ENCODE measurements around the gene CCR8.

CCR8 gene, protein sequence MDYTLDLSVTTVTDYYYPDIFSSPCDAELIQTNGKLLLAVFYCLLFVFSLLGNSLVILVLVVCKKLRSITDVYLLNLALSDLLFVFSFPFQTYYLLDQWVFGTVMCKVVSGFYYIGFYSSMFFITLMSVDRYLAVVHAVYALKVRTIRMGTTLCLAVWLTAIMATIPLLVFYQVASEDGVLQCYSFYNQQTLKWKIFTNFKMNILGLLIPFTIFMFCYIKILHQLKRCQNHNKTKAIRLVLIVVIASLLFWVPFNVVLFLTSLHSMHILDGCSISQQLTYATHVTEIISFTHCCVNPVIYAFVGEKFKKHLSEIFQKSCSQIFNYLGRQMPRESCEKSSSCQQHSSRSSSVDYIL

DNA sequence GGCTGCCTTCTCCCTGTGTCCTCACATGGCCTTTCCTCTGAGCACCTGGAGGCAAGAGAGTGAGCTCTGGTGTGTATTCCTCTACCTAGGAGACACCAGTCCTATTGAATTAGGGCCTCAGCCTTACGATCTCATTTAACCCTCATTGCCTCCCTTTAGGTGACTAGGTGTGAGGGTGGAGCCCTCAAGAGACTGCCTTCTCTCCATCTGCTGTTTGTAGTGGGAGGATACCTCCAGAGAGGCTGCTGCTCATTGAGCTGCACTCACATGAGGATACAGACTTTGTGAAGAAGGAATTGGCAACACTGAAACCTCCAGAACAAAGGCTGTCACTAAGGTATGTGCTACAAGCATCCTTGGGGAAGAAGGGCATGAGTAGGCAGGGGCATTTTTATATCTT lies at the start of gene CCR8:
TSS of gene CCR8 (plus strand) at position 217 of the 400 bp plus-strand sequence. CDS start 2,623 bp downstream, outside the sequence.
- no peak for DNase-seq (ENCODE audit: low read depth in 4 of 4, low spot score in 1 of 4)

DNA sequence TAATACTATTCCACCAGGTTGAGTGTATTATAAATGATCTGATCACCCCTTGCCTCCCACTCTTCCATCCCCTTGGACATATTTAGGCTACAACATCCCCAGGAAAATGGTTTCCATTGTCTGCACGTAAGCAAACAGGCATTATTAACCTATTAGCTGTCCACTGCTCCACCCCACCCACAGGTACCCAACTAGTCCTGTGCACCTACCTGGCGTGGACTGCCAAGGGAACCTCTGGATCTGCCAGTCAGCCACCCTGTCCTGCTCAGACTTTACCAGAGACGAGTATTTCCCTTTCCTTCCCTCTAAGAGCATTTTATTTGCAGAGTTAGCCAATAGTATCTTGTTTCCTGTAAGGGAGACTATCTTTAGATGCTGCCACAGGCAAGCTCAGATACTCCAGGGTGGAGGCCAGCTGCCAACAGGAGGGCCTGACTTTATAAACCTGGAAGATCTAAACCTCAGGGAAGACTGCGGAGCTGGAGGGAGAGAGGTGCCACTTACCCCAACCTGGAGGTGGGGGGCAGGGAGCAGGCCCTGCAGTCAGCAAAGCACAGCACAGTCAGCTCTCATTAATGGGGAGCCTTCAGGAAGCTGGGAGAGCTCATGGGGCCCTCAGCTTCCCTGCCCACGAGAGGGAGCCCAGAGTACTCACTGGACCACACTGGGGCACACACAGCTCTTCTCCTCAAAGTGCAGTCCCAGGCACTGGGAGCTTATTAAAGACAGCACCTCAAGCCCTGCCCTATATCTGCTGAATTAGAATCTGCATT lies 49.6 kb upstream of the CCR8 start, which contains the start of gene CX3CR1:
TSS of gene CX3CR1 (minus strand) at position 292 of the 773 bp plus-strand sequence. CDS start 13,527 bp downstream, outside the sequence.
- DNase-seq (ENCODE audit: low read depth in 4 of 4, low spot score in 1 of 4) = no peak

DNA sequence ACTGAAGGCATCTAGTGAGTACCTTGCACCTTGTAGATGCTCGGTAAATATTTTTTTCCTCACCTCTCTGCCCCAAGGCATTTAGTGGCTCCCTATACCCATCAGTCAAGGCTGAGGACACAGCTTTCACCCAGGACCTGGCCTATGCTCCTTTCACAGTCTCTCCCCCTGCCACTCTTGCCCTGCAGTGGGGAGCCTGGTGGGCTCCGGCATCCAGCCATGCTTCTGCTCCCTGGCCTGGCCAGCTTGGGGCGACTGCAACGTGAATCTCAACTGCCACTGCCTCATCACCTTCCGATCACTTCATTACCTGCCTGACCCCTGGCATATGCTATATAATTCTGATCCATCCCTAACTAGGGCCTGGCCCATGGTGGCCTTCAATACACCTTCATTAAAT lies 48.9 kb upstream of the CCR8 start:
- DNase-seq (ENCODE audit: low read depth in 4 of 4, low spot score in 1 of 4) = no peak

DNA sequence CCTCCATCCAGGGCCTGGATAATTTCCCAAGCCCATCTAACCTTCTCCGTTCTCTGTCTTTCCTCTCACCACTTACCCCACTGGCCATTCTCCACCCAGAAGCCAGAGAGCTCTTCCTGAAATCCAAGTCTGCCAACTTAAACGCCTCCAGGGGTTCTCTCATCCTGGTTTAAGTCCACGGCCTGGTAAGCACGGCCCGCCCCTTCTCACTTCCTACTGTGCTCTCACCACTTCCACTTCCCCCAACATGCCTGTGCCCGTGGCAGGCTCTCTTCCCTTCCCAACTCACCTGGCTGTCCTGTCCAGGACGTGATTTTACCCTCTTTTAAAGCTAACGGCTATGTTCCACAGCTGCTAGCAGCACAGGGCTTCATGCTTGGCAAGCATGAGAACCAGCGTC lies 48.0 kb upstream of the CCR8 start:
- DNase-seq (ENCODE audit: low read depth in 4 of 4, low spot score in 1 of 4) = no peak

DNA sequence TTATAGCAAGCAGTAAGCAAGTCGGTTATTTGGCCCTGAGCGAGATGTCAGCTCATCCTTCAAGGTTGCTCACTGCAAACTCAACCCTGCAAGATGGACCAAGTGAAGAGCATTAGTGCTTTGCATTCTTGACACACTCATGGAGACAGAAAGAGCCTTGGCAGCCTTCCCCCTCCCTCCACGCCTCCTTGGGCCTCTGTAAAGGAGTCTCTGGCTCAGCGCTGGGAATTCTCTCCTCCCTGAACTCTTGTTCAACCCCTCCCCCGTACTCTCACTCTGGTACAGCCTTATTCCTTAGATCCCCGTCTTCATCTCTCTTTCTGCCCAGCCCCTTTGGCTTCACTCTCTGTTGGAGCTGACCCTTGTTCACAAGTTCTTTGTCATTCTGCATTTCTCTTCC lies 47.5 kb upstream of the CCR8 start:
- no peak for DNase-seq (ENCODE audit: low read depth in 4 of 4, low spot score in 1 of 4)

DNA sequence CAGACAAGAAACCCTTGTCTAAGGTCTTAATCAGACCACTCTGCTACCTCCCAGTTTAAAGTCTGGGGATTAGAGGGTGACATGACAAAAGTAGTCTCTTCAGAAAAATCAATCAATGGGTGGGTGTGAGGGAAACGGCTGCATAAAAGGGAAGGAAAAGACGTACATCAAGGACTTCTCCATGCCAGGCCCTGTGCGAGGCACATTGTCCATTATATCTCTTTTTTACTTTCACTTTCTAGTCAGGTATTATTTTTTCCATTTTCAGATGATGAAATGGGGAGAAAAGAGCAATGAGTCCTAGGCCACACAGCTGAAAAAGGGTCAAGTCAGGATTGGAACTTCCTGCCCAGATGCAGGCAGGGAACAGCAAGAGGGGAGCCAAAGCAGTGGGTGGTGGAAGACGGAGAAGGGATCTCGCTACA lies 45.0 kb upstream of the CCR8 start:
- no peak for DNase-seq (ENCODE audit: low read depth in 4 of 4, low spot score in 1 of 4)

DNA sequence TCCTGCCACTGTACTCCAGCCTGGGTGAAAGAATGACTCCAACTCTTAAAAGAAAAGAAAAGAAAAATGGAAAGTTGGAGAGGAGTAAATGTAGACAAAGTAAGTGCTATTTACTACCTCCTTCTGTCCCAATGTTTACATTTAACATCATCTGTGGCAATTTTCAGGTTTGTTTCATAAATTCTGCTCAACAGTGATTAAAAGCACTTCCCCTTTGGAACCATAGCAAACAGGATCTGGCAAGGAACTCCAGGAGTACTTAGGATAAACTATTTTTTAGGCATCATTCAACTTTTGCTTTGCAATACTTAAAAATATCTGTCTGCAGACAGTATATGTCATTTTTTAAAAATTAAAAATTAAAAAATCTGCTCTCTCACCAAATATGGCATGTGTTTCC lies 44.2 kb upstream of the CCR8 start:
- DNase-seq (ENCODE audit: low read depth in 4 of 4, low spot score in 1 of 4) = no peak

DNA sequence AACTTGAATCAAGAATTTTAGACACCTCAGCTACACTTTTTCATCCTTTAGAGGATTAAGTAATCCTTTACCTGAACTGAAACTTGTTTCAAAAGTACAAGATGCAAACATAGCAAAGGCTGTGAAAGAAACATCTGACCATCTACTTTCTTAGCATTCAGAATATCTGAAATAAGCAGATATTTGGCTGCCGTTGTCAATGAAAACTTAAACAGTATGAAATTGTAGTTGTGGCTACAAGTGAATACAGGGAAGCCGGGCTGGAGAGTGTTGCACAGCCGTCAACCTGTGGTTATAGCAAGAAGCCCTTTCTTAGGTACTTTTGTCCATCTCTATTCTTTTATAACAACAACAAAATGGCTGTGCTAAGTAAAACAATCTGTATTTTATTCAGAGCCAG lies 42.7 kb upstream of the CCR8 start:
- no peak for DNase-seq (ENCODE audit: low read depth in 4 of 4, low spot score in 1 of 4)

DNA sequence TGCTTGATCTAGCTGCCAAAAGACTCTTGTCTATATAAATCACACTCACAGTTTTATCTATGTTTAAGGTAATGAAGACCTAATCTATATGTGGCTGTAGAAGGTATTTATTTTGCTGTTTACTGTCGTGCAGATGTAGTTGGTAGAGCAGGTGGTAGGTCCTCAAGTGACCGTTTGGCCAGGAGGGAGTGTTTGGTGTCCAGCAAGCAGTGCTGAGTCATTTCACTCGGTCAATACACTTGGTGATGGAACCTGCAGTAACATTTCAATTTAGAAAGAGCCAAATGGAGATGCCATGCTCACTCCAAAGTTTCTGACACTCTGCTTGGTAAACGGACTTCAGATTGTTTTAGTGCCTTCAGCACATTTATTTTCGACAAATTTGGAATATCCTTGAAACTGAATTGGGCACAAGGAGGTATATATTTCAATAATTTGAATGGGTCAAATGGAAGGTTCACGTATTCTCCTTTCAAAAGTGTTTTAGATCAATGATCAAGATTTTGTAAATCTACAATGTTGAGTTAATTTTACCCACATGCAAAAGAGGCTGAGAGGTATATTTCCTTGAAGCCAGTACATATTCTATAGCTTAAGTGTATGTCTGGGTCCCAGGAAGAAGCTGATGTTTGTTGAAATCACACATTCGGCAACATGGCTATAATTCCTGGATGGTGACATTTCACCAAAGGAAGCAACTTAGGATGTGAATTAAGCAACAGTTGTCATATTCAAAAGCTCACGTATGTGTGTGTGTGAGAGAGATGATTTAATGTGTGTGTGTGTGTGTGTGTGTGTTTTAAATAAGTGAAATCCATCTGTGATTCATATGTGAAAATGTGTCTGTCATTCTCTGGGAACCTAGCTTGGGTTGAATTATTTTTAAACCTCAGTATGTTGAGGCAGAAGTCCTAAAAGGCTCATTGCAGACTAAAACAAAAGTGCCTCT lies 42.0 kb upstream of the CCR8 start:
- no peak for DNase-seq (ENCODE audit: low read depth in 4 of 4, low spot score in 1 of 4)

DNA sequence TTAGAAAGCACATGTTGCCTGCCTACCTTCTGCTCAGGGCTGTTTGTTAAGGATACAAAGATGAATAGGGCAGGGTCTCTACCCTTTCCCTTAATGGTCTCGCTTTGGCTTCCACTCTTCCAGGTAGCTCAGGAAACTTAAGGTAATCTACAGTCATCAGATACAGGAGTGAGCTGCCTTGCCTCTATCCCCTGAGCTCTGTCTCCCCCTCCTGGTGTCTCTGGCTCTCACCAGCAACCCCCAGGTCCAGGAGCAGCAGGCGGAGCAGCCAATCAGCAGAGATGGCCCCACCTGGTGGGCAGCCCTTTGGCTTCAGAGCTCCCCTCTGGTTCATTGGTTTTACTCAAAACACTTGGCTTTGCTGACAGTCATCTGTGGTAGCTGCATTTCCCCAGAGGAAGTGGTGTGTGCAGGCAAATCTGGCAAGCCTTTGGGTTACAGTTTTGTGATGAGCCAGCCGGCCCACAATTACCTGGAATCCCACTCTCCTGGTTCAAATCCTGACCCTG lies 41.2 kb upstream of the CCR8 start:
- peak; percentile 49 to 76 (median 67) for DNase-seq (ENCODE audit: low read depth in 4 of 4, low spot score in 1 of 4)

DNA sequence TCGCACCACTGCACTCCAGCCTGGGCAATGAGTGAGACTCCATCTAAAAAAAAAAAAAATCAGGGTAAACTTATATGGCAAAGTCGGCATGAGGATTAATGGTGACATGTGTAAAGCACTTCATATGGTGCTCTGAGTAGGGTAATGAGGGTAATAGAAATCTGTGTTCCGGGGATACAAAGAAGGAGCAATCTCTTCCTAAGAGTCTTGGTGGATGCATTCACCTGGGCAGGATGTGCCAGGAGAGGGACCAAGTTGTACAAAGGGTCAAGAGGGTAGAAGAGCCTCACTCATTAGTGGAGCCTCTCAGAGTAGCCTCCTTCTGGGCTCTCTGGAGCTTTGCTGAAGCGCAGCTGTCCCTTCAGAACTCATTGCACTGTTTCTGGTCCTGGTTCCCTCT lies 40.4 kb upstream of the CCR8 start:
- DNase-seq (ENCODE audit: low read depth in 4 of 4, low spot score in 1 of 4) = no peak

DNA sequence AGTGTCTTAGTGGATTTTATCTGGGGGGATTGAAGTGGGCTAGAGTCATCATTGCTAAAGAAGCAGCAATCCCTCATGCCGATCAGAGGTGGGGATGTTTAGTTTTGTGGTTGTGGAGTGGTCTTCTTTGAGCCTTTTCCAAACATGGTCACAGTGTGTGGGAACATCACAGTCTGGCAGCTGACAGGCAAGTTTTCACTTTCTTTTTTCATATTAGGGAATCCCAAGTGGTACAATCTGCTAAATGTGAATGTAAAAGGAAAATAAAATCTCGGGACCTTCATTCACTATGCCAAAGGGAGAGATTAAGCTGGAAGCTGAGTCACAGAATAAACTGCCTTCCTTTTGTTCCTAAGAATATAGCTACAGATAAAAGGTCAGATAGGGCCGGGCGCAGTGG lies 39.3 kb upstream of the CCR8 start:
- no peak for DNase-seq (ENCODE audit: low read depth in 4 of 4, low spot score in 1 of 4)

DNA sequence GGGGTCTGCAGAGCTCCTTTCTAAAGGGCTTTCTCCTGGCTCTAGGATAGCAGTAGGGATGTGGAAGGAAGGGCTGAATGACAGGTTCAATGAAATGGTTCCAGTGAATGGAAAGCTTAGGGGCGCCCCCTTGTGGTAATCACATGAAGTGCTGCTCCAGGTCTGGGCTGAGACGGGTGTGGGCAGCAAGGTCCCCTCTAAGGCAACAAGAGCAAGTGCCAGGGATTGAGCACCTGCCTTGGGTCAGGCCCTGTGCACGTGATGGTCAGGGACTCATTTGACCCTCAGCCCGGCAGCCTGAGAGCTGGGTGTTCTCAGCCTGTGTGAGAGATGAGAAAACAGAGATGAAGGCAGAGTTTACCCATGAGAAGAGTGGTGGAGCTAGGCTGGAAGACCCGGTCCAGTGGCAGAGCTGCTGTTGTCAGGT lies 37.6 kb upstream of the CCR8 start:
- peak; percentile 44 to 65 (median 58) for DNase-seq (ENCODE audit: low read depth in 4 of 4, low spot score in 1 of 4)

DNA sequence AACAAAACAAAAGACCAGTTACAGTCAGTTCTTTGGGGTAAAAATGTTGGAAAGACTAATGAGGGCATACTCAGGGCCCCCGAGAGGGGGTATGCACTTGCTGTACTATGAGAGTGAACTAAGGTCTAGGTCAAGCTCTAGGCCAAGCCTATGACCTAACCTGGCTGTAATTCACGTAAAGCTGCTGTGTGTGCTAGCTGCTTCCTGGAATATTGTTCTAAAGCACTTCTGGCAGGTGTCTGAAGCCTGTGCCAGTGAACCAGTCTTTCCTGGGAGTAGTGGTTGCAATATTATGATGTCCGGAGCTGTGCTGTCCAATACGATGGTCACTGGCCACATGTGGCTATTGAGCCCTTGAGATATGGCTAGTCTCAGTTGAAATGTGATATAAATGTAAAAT lies 36.5 kb upstream of the CCR8 start:
- no peak for DNase-seq (ENCODE audit: low read depth in 4 of 4, low spot score in 1 of 4)

DNA sequence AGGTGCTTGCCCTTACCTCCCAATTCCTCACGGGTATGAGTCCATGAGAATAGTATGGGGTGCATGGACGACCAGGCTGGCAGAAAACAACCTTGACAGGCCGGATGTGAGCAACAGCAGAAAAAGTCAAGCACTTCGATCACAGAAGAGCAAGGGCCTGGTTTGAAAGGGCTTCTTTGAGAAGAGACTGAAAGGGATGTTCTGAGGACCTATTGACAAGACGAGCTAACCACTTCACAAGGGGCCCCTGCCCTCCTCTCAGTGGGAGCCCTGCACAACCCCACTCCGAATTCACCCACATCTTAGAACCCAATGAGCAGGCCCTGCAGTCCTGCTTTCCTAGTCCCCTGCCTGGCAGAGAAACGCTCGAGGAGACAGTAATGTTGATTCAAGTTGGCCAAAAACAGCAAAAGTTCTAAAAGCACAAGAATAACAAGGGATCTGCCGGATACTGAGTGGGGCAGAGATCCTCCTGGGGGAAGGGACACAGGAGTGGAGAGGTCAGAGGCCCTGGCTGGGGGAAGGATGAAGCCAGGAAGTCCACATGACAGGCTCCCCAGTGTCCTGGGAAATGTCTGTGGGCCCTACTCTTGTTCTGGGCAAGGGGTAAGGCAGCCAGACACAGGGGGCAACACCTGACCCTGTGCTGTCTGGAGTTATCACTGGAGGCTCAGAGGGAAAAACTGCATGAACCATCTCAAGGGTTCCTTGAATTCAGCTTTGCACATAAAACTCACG lies 34.9 kb upstream of the CCR8 start:
- no peak for DNase-seq (ENCODE audit: low read depth in 4 of 4, low spot score in 1 of 4)

DNA sequence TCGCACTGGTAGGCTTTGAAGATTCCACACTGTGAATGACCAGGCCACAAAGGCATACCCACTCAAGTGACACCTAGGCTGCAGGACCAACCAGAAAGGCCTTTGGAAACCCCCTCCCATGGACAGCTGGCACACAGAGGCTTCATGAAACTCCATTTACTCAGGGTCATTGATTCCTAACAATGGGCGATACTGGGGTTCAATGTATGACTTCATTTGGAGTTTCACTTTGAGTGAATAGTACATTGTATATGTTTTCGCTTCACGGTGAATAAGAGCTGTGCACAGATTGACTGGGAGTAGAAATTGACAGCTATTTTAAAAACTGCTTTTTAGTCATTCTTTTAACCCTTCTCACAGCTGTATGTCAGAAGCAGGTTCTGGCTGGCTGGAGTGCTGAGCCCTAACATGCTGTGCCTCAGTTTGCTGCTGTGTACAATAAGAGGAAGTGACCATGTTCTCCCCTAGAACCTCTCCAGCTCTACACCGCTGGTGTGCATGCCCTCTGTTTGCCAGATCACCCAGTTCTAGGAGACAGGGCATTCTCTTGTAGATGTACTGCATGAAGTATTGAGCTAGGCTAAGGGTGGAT lies 34.2 kb upstream of the CCR8 start:
- no peak for DNase-seq (ENCODE audit: low read depth in 4 of 4, low spot score in 1 of 4)

DNA sequence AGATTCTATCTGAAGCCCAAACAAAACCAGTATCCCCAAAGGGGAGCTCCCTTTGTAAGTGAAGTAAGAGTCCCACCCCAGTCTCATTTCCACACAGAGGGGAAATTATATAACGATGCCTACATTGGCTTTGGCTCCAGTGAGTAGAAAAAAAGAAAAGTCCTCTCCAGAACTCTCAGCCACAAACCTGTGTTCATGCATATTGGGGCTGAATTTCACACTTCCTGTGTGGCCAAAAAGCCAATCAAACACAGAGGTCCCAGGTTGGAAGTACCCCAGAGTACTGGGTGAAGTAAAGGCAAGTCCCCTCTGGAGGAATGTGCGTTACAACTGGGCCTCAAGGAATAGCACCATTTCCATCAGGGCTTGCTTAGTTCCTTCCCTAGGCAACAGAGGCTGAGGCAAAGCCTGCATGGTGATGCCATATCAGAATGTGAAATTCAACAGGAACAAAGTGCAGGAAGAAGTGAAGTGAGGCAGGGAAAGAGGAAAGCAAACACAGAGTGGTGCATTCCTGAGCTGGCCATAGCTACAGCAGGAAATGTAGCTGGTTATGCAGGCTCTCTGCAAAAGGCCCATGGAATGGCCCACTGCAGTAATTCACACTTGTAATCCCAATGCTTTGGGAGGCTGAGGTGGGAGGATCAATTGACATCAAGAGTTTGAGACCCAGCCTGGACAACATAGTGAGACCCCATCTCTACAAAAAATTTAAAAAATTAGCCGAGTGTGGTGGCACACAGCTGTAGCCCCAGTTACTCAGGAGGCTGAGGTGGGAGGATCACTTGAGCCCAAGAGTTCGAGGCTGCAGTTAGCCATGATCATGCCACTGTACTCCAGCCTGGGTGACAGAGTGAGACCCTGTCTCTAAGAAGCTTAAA lies 33.1 kb upstream of the CCR8 start:
- DNase-seq (ENCODE audit: low read depth in 4 of 4, low spot score in 1 of 4) = no peak

DNA sequence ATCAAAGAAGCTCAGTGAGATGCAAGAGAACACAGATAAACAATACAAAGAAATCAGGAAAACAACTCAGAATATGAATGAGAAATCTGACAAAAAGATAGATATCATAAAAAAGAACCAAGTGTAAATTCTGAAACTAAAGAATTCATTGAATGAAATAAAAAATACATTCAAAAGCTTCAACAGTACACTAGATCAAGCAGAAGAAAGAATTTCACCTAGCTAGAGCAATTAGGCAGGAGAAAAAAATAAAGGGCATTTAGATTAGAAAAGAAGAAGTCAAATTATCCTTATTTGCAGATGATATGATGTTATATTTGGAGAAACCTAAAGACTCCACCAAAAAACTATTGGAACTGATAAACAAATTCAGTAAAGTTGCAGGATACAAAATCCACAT lies 30.2 kb upstream of the CCR8 start:
- DNase-seq (ENCODE audit: low read depth in 4 of 4, low spot score in 1 of 4) = no peak

DNA sequence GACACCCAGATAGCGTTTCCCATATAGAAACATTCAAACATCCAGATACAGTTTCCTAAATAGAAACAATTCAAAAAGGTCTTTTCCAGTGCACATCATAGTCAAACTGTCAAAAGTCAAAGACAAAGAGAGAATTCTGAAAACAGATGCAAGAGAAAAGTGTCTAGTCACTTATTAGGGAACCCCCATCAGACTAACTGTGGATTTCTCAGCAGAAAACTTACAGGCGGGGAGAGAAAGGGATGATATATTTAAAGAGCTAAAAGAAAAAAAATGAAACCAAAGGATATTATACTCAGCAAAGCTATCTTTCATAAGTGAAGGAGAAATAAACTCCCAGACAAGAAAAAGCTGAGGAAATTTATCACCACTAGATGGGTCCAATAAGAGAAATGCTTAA lies 27.3 kb upstream of the CCR8 start:
- no peak for DNase-seq (ENCODE audit: low read depth in 4 of 4, low spot score in 1 of 4)

Measured in stimulated activated CD4-positive, alpha-beta T cell treated with anti-CD3 and anti-CD28 coated beads, Interleukin-1b, Interleukin-23, amount 100 ng/mL, for 24 hours (primary cell).